Natural killer cell treated with Interleukin-12 subunit alpha and Interleukin-12 subunit beta and Interleukin-15 and Interleukin-18, amount 100 ng/mL, for 72 hours (primary cell): Measurements from ENCODE around the gene HTT-AS. TPM values are rescaled to one million over a fixed set of nuclear protein-coding genes. Genes with fewer than 3 reads are reported as not detected.

Source experiments
- ATAC-seq, 2 donors: fragments of 150-1000 bp; cut with Tn5 transposase in 1 of 2; sonication (Bioruptor Pico), chemical (Tn5 transposase) in 1 of 2; 2 replicates each; pipeline ENCODE4 v1.10.0; 2021
- DNase-seq: peaks from one replicate; pipeline ENCODE4 v3.0.0; 2022; ENCODE audit warnings: low spot score
- H3K27ac Mint-ChIP-seq, 2 donors: 1 replicate in 1 of 2; 2 replicates in 1 of 2; pipeline ENCODE4 v1.8.0; 2022; ENCODE audit warnings: mixed read lengths in 2 of 2, mild to moderate bottlenecking in 1 of 2, moderate library complexity in 1 of 2
- H3K27me3 Mint-ChIP-seq, 2 donors: 1 replicate in 1 of 2; 2 replicates in 1 of 2; pipeline ENCODE4 v1.8.0; 2022; ENCODE audit warnings: mixed read lengths in 2 of 2
- H3K36me3 Mint-ChIP-seq: one replicate; pipeline ENCODE4 v1.8.0; 2022; ENCODE audit warnings: mixed read lengths
- H3K4me1 Mint-ChIP-seq, 2 donors: 1 replicate in 1 of 2; 2 replicates in 1 of 2; pipeline ENCODE4 v1.8.0; 2022; ENCODE audit warnings: low read depth in 2 of 2, mixed read lengths in 2 of 2, mild to moderate bottlenecking in 1 of 2
- H3K4me3 Mint-ChIP-seq: one replicate; pipeline ENCODE4 v1.8.0; 2022; ENCODE audit warnings: mixed read lengths
- H3K9me3 Mint-ChIP-seq: 2 replicates; pipeline ENCODE4 v1.8.0; 2022; ENCODE audit warnings: mixed read lengths
- total RNA-seq, 2 donors: library from RNA; stranded (reverse); gene quantifications; one replicate each; pipeline ENCODE4 v1.2.3, GENCODE V29; 2022

The HTT-AS gene
- total RNA-seq, 2 donors from 2014 or later: not detected

- H3K4me1 Mint-ChIP-seq: peaks cover 33 to 35% of the 10 kb centered on the region in 2 donors
- DNase-seq (peak; percentile 45), ATAC-seq (peak in 1 of 2 donors; percentile 11)
- H3K36me3 Mint-ChIP-seq: no peaks in the 10 kb centered on the region
- no peaks in the 10 kb centered on the region for H3K27me3 Mint-ChIP-seq
- peak overlapping the region; percentile 31 to 66 for H3K27ac Mint-ChIP-seq
- no peaks in the 10 kb centered on the region for H3K9me3 Mint-ChIP-seq
- H3K4me3 Mint-ChIP-seq: peak overlapping the region; percentile 68
Observed at GRCh38 chr4:3037957-3038461, 36.3 kb downstream of the HTT-AS start.

GRCh38 chr4:3036131-3036952, 38.0 kb downstream of the HTT-AS start:
- H3K9me3 Mint-ChIP-seq: no peaks in the 10 kb centered on the region
- no peaks in the 10 kb centered on the region for H3K36me3 Mint-ChIP-seq
- H3K27ac Mint-ChIP-seq: peak overlapping the region in 1 of 2 donors; percentile 66
- H3K4me1 Mint-ChIP-seq: peaks cover 19 to 23% of the 10 kb centered on the region in 2 donors
- ATAC-seq (no peak), DNase-seq (peak; percentile 44)
- no peak overlapping the region for H3K4me3 Mint-ChIP-seq
- no peaks in the 10 kb centered on the region for H3K27me3 Mint-ChIP-seq

DNA sequence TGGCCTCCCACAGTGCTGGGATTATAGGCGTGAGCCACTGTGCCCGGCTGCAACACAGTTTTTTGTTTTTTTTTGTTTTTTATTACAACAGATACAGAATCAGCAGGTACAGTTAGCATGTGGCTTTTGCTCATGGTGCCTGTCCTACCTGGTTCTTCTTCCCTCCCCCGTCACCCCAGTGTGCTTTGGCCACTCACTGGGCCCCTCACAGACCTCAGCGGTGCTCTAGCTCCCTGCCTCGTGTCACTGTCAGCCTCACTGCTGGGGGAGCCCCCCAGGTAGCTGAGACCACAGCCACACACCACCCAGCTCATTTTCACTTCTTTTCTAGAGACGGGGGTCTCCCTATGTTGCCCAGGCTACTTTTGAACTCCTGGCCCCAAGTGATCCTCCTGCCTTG, 38.7 kb downstream of the HTT-AS start:
- H3K27ac Mint-ChIP-seq: no peak overlapping the region
- ATAC-seq (no peak), DNase-seq (no peak)
- H3K27me3 Mint-ChIP-seq: no peaks in the 10 kb centered on the region
- no peak overlapping the region for H3K4me3 Mint-ChIP-seq
- H3K9me3 Mint-ChIP-seq: no peaks in the 10 kb centered on the region
- peaks cover 19% of the 10 kb centered on the region in 2 donors for H3K4me1 Mint-ChIP-seq
- H3K36me3 Mint-ChIP-seq: no peaks in the 10 kb centered on the region

GRCh38 chr4:3035249-3035648, 39.1 kb downstream of the HTT-AS start:
- Mint-ChIP-seq H3K36me3 (no peaks in the 10 kb centered on the region), H3K27ac (no peak overlapping the region), H3K27me3 (no peaks in the 10 kb centered on the region), H3K4me3 (no peak overlapping the region), H3K4me1 (peaks cover 16 to 19% of the 10 kb centered on the region in 2 donors), H3K9me3 (no peaks in the 10 kb centered on the region)
- no peak for DNase-seq
- ATAC-seq: no peak

- H3K4me1 Mint-ChIP-seq: peaks cover 15 to 19% of the 10 kb centered on the region in 2 donors
- H3K9me3 Mint-ChIP-seq: no peaks in the 10 kb centered on the region
- DNase-seq (peak; percentile 32), ATAC-seq (no peak)
- no peak overlapping the region for H3K4me3 Mint-ChIP-seq
- H3K27ac Mint-ChIP-seq: no peak overlapping the region
- no peaks in the 10 kb centered on the region for H3K36me3 Mint-ChIP-seq
- H3K27me3 Mint-ChIP-seq: no peaks in the 10 kb centered on the region
Observed at GRCh38 chr4:3034231-3034630, 40.1 kb downstream of the HTT-AS start.

DNA sequence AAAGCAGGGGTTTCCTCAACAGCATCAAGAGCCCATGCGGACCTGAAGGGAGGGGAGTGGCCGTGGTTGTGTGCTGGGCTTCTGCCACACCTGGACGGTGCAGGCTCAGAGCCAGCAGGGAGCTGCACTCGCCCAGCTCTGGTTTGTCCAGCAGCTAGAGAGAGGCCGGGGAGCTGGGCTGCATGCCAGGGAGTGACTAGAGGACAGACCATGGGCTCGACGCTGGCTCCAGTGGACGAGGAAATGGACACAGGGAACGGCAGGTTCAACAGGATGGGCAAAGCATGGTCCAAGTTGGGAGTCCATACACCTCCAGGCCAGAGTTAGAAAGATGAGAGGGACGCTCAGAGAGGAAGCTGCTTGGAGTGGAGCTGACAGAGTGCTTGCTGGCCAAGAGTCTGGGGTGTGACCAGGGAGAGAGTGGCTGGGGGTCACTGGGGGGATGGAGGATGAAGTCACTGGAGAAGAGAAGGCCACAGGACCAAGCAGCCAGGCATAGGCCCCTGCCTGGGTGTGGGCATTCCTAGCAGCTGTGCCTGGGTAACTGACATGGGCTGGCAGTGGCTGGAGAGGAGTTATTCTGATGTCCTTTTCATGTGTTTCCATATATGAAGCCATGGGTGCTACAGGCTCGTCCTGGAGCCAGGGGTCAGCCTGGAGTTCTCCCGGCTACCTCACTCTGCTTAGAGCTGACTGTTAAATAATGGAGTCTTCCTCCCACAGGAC, 42.8 kb downstream of the HTT-AS start:
- DNase-seq: peak; percentile 39
- H3K4me3 Mint-ChIP-seq: no peak overlapping the region
- H3K9me3 Mint-ChIP-seq: no peaks in the 10 kb centered on the region
- no peaks in the 10 kb centered on the region for H3K27me3 Mint-ChIP-seq
- peak in 1 of 2 donors; percentile 36 for ATAC-seq
- H3K36me3 Mint-ChIP-seq: no peaks in the 10 kb centered on the region
- H3K27ac Mint-ChIP-seq: no peak overlapping the region
- H3K4me1 Mint-ChIP-seq: no peaks in the 10 kb centered on the region

DNA sequence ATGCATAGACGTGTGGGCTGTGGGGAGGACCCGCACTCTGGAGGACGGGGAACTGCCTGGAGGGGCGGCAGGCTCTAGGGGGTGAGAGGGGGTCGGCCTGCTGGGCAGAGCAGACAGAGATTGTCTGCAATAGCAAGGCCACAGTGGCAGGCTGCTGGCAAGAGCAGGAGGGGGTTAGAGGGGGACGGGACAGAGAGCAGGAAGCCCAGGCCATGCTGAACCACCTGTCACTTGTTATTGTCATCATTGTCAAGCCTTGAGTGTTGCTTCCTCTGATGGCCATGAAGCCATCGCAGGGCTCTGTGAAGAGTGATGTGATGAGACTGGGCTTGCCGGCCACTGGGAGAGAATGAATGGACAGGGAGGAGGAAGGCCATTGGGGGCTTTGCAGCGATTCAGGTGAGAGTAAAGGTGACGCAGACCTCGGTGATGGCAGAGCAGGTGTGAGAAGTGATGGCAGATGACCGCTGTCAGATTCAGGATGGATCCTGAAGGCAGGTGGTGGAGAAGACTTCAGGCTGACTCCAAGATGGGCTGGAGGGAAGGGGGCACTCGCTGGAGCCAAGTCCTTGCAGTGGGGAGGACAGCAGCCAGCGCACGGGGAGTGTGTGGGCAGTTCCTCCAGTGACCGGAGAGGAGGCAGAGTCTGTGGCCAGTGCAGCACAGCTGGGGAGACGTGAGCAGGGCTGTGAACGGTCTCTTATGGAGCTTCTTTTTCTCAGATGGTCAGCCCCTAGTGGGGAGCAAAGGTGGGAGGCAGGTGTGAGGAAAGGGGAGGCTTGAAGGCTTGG, 43.6 kb downstream of the HTT-AS start:
- Mint-ChIP-seq H3K27ac (no peak overlapping the region), H3K36me3 (no peaks in the 10 kb centered on the region), H3K4me3 (no peak overlapping the region), H3K27me3 (no peaks in the 10 kb centered on the region), H3K9me3 (no peaks in the 10 kb centered on the region), H3K4me1 (no peaks in the 10 kb centered on the region)
- no peak for ATAC-seq
- peak; percentile 40 for DNase-seq

- Mint-ChIP-seq H3K27me3 (no peaks in the 10 kb centered on the region), H3K36me3 (no peaks in the 10 kb centered on the region), H3K4me3 (no peak overlapping the region), H3K9me3 (no peaks in the 10 kb centered on the region), H3K4me1 (no peaks in the 10 kb centered on the region), H3K27ac (no peak overlapping the region)
- DNase-seq: peak; percentile 3
- no peak for ATAC-seq
Observed at GRCh38 chr4:3029464-3029863, 44.9 kb downstream of the HTT-AS start.

DNA sequence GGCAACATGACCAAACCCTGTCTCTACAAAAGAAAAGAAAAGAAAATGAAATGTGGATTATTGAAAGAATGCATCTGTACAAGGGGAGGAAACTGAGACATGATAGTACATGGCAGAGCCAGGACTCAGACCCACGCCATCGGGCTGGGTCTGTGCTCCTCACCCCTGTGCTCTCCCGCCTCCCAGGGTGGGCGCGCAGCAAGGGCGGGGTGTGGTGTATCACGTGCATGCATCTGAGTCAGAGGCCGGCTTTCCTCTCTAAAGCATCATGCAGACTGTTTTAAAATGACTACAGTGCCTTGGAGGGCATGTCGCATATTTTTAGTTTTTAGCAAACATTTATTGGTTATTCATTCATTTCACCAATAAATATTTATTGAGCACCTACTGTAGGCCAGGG, 47.8 kb downstream of the HTT-AS start:
- no peak overlapping the region for H3K27ac Mint-ChIP-seq
- H3K4me1 Mint-ChIP-seq: no peaks in the 10 kb centered on the region
- peaks cover 9% of the 10 kb centered on the region for H3K36me3 Mint-ChIP-seq
- DNase-seq (peak; percentile 8), ATAC-seq (no peak)
- H3K27me3 Mint-ChIP-seq: peaks cover 4 to 10% of the 10 kb centered on the region in 2 donors
- no peak overlapping the region for H3K4me3 Mint-ChIP-seq
- H3K9me3 Mint-ChIP-seq: peaks cover 4% of the 10 kb centered on the region

DNA sequence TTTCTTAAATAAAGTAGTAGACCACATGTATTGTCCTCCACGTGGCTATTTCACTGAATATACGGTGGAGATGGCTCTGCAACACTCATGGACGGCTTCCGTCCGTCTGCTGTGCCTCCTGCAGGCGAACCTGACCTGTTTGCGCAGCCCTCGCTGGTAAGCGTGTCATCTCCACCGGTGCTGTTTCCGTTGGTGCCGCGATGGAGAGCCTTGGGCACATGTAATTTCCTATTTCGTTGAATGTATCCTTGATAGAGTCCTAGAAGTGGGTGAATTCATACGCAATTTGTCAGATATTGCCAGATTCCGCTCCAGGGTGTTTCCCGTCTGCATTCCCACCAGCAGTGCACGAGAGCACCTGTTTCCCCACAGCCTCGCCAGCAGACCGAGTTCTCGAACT, 48.5 kb downstream of the HTT-AS start:
- peaks cover 4% of the 10 kb centered on the region for H3K9me3 Mint-ChIP-seq
- ATAC-seq (no peak), DNase-seq (peak; percentile 8)
- H3K27ac Mint-ChIP-seq: no peak overlapping the region
- H3K27me3 Mint-ChIP-seq: peaks cover 4 to 10% of the 10 kb centered on the region in 2 donors
- no peak overlapping the region for H3K4me3 Mint-ChIP-seq
- peaks cover 9% of the 10 kb centered on the region for H3K36me3 Mint-ChIP-seq
- no peaks in the 10 kb centered on the region for H3K4me1 Mint-ChIP-seq

DNA sequence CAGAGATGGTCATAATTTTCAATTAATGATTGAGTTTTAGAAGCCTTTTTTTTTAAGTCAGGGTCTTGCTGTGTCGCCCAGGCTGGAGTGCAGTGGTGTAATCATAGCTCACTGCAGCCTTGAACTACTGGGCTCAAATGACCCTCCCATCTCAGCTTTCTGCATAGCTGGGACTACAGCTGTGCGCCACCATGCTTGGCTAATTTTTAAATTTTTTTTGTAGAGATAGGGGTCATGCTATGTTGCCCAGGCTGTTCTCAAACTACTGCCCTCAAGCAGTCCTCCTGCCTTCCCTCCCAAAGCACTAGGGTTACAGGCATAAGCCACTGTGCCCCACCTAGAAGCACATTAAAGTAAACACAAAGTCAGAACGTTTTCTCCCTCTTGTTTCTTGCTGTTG, 51.7 kb downstream of the HTT-AS start:
- H3K9me3 Mint-ChIP-seq: peaks cover 4% of the 10 kb centered on the region
- H3K4me3 Mint-ChIP-seq: no peak overlapping the region
- no peak overlapping the region for H3K27ac Mint-ChIP-seq
- ATAC-seq (no peak), DNase-seq (peak; percentile 37)
- no peaks in the 10 kb centered on the region for H3K4me1 Mint-ChIP-seq
- H3K27me3 Mint-ChIP-seq: peaks cover 4 to 10% of the 10 kb centered on the region in 2 donors
- H3K36me3 Mint-ChIP-seq: peaks cover 9% of the 10 kb centered on the region

DNA sequence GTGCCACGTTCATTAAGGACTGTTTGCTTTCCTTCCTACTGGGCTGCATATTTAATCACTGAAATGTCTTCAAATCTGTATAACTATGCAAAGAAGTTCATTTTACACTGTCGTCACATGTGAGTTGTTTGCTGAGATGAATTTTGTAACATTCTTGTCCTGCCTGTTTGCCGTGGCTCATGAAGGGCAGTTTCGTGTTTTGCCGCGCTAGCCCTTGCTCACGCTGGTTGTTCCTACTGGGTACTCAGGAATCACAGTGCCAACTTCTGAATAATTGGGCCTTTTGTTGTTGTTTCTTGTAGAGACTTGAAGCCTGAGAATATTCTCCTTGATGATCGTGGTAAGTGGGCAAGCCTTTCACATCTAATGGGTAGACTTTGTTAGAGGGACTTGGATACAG, 52.2 kb downstream of the HTT-AS start:
- H3K27ac Mint-ChIP-seq: no peak overlapping the region
- DNase-seq (peak; percentile 18), ATAC-seq (no peak)
- H3K27me3 Mint-ChIP-seq: peaks cover 4 to 10% of the 10 kb centered on the region in 2 donors
- H3K4me3 Mint-ChIP-seq: no peak overlapping the region
- H3K4me1 Mint-ChIP-seq: no peaks in the 10 kb centered on the region
- peaks cover 4% of the 10 kb centered on the region for H3K9me3 Mint-ChIP-seq
- H3K36me3 Mint-ChIP-seq: peaks cover 9% of the 10 kb centered on the region

DNA sequence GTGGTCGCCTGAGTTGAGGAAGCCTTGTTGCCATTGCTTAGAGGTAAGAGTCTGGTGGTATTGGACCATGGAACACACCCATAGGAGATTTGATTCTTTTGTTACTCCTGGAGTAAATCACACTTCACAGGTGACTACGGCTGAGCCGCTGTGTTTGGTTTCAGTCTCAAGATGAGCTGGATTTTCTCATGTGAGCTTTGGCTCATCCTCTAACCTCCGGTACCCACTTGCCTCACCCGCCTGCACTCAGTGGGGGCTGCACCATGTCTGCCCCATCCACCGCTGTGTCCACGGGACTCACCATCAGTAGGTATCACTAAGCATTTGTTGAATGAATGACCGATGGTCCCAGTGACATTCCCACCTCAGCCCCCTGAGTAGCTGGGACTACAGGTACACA, 52.7 kb downstream of the HTT-AS start:
- H3K27ac Mint-ChIP-seq: no peak overlapping the region
- H3K27me3 Mint-ChIP-seq: peaks cover 4 to 10% of the 10 kb centered on the region in 2 donors
- no peak overlapping the region for H3K4me3 Mint-ChIP-seq
- H3K4me1 Mint-ChIP-seq: no peaks in the 10 kb centered on the region
- peak; percentile 53 for DNase-seq
- ATAC-seq: peak in 1 of 2 donors; percentile 54
- peaks cover 4% of the 10 kb centered on the region for H3K9me3 Mint-ChIP-seq
- H3K36me3 Mint-ChIP-seq: peaks cover 9% of the 10 kb centered on the region
